ENCODE measurements around the gene SLC17A5.
A peak's percentile ranks its signal among the peaks of the same experiment; 100 is the strongest.
"Not testable (repeated sequence)": the region's sequence is repeated elsewhere in the genome, so short reads cannot be mapped to it uniquely, and the experiment has no call there.

Gene SLC17A5

GRCh38 chr6:73618082-73618481, 35.7 kb downstream of the SLC17A5 start:
- DNase-seq (ENCODE audit: low spot score); FAIRE-seq: not testable (repeated sequence)

GRCh38 chr6:73614802-73615201, 39.0 kb downstream of the SLC17A5 start:
- FAIRE-seq (no peak), DNase-seq (ENCODE audit: low spot score) (no peak)

GRCh38 chr6:73613806-73614536, 39.8 kb downstream of the SLC17A5 start:
- no peak for DNase-seq (ENCODE audit: low spot score)
- no peak for FAIRE-seq

- FAIRE-seq (no peak), DNase-seq (ENCODE audit: low spot score) (no peak)
These were observed 41.2 kb downstream of the SLC17A5 start for GRCh38 chr6:73612611-73613010.

- peak; percentile 27 for DNase-seq (ENCODE audit: low spot score)
- no peak for FAIRE-seq
These were observed 43.1 kb downstream of the SLC17A5 start for GRCh38 chr6:73610444-73611275.

GRCh38 chr6:73608761-73609160, 45.0 kb downstream of the SLC17A5 start:
- no peak for FAIRE-seq

GRCh38 chr6:73606428-73606827, 47.4 kb downstream of the SLC17A5 start:
- DNase-seq (ENCODE audit: low spot score) (no peak), FAIRE-seq (no peak)

More at GRCh38 chr6:73608761-73609160, 45.0 kb downstream of the SLC17A5 start:
- no peak for DNase-seq (ENCODE audit: low spot score)

- DNase-seq (ENCODE audit: low spot score): no peak
- FAIRE-seq: no peak
These were observed 49.3 kb downstream of the SLC17A5 start for GRCh38 chr6:73604461-73604860.

- FAIRE-seq: no peak
- no peak for DNase-seq (ENCODE audit: low spot score)
These were observed 49.8 kb downstream of the SLC17A5 start for GRCh38 chr6:73604020-73604419.

GRCh38 chr6:73586416-73586974, 67.3 kb downstream of the SLC17A5 start:
- FAIRE-seq (no peak), DNase-seq (ENCODE audit: low spot score) (no peak)

- DNase-seq (ENCODE audit: low spot score) (peak; percentile 49), FAIRE-seq (no peak)
These were observed 68.0 kb downstream of the SLC17A5 start for GRCh38 chr6:73585566-73586415.

GRCh38 chr6:73581293-73581692, 72.5 kb downstream of the SLC17A5 start:
- FAIRE-seq (no peak), DNase-seq (ENCODE audit: low spot score) (no peak)

- DNase-seq (ENCODE audit: low spot score) (peak; percentile 91), FAIRE-seq (no peak)
These were observed 73.3 kb downstream of the SLC17A5 start for GRCh38 chr6:73580247-73581149.

GRCh38 chr6:73579851-73580246, 73.9 kb downstream of the SLC17A5 start:
- peak; percentile 67 for DNase-seq (ENCODE audit: low spot score)
- FAIRE-seq: no peak

- no peak for FAIRE-seq
- peak; percentile 35 for DNase-seq (ENCODE audit: low spot score)
These were observed 74.4 kb downstream of the SLC17A5 start for GRCh38 chr6:73579389-73579788.

- FAIRE-seq (no peak), DNase-seq (ENCODE audit: low spot score) (no peak)
These were observed 76.1 kb downstream of the SLC17A5 start for GRCh38 chr6:73577676-73578075.

- FAIRE-seq; DNase-seq (ENCODE audit: low spot score): not testable (repeated sequence)
These were observed 81.3 kb downstream of the SLC17A5 start for GRCh38 chr6:73572531-73572930.

- FAIRE-seq; DNase-seq (ENCODE audit: low spot score): not testable (repeated sequence)
These were observed 82.3 kb downstream of the SLC17A5 start for GRCh38 chr6:73571218-73572181.

GRCh38 chr6:73569121-73569520, 84.7 kb downstream of the SLC17A5 start:
- DNase-seq (ENCODE audit: low spot score) (no peak), FAIRE-seq (no peak)

Data from urothelium cell line (cell line).